A549 (cell line): ENCODE results near the gene CSN3. TPM values are rescaled to one million over a fixed set of nuclear protein-coding genes. Genes with fewer than 3 reads are reported as not detected.

ENCODE experiments used
- ATAC-seq, 2 experiments: fragments of 200-7000 bp in 1 of 2; fragments of >200 bp in 1 of 2; cut with Nextera tagmentation in 1 of 2; cut with Tn5 transposase in 1 of 2; 3 replicates each; pipeline versions ENCODE4 v1.8.0 to v1.9.1; 2018 to 2020; ENCODE audit warnings: mild to moderate bottlenecking in 1 of 2, moderate library complexity in 1 of 2
- CTCF ChIA-PET: fragments of 300-600 bp; sonication (Branson Sonifier 250); formaldehyde crosslinking; extraction: SDS; loops from one replicate; lab custom pipeline; 2021; ENCODE audit warnings: antibody characterized with exemption, inconsistent platforms; lab: Yijun Ruan, JAX
- POLR2A ChIA-PET: fragments of 350-600 bp; formaldehyde crosslinking; extraction: SDS; loops from one replicate; lab custom pipeline; 2021; ENCODE audit warnings: antibody characterized with exemption, inconsistent platforms; lab: Yijun Ruan, JAX
- DNase-seq, 2 experiments: peaks; one replicate each; pipeline versions ENCODE4 v3.0.0 to v3.0.0-alpha.2; 2011 to 2016; ENCODE audit warnings: low read depth in 1 of 2, low spot score in 1 of 2
- FAIRE-seq: peaks from 2 replicates; lab custom pipeline; 2011; peaks lifted over from hg19 to GRCh38; lab: Jason Lieb, UNC
- H3K27ac ChIP-seq, 2 experiments: fragments of >200 bp; sonication (Bioruptor Twin); formaldehyde crosslinking; 3 replicates each; pipeline ENCODE4 v1.5.1; 2016 to 2017
- H3K4me1 ChIP-seq: fragments of >200 bp; sonication (Bioruptor Twin); formaldehyde crosslinking; 3 replicates; pipeline ENCODE4 v1.6.1; 2016
- H3K4me2 ChIP-seq: fragments of >200 bp; sonication (Bioruptor Twin); formaldehyde crosslinking; 3 replicates; pipeline ENCODE4 v1.6.1; 2016
- H3K4me3 ChIP-seq: fragments of >200 bp; sonication (Bioruptor Twin); formaldehyde crosslinking; 3 replicates; pipeline ENCODE4 v1.5.1; 2016
- H3K9me3 ChIP-seq: fragments of >200 bp; sonication (Bioruptor Twin); formaldehyde crosslinking; 3 replicates; pipeline ENCODE4 v1.6.1; 2016
- ATOH8 ChIP-seq: fragments of 250-450 bp; sonication (Bioruptor Pico); IDR thresholded peaks from 2 replicates; pipeline ENCODE4 v1.5.0; 2020; ENCODE audit warnings: low read depth, mild to moderate bottlenecking, moderate library complexity
- BHLHE40 ChIP-seq: IDR thresholded peaks from 2 replicates; pipeline ENCODE4 v1.6.1; 2012; ENCODE audit warnings: low read depth, low read length, inconsistent platforms
- CBX8 ChIP-seq: fragments of 200-600 bp; sonication (generic); IDR thresholded peaks from 2 replicates; pipeline ENCODE4 v1.6.1; 2016
- CHD4 ChIP-seq: fragments of 200-600 bp; sonication (generic); IDR thresholded peaks from 2 replicates; pipeline ENCODE4 v1.6.1; 2016; ENCODE audit warnings: antibody characterized with exemption, mild to moderate bottlenecking, borderline replicate concordance
- ESRRA ChIP-seq: fragments of 150-350 bp; IDR thresholded peaks from 2 replicates; pipeline ENCODE4 v1.6.1; 2014; ENCODE audit warnings: mild to moderate bottlenecking, low read length, borderline replicate concordance
- FOSB ChIP-seq: fragments of 250-450 bp; sonication (Bioruptor Pico); IDR thresholded peaks from 2 replicates; pipeline ENCODE4 v1.5.0; 2020; ENCODE audit warnings: mild to moderate bottlenecking, moderate library complexity
- GATA3 ChIP-seq: IDR thresholded peaks from 2 replicates; pipeline ENCODE4 v1.6.1; 2012; ENCODE audit warnings: borderline replicate concordance
- HDAC2 ChIP-seq: fragments of 200-600 bp; sonication (generic); IDR thresholded peaks from 2 replicates; pipeline ENCODE4 v1.6.1; 2016
- HEYL ChIP-seq: fragments of 250-450 bp; sonication (Bioruptor Pico); IDR thresholded peaks from 2 replicates; pipeline ENCODE4 v1.8.0; 2021; ENCODE audit warnings: mild to moderate bottlenecking, moderate library complexity
- HOXB13 ChIP-seq: fragments of 250-450 bp; sonication (Bioruptor Pico); IDR thresholded peaks from 2 replicates; pipeline ENCODE4 v1.5.0; 2020; ENCODE audit warnings: low read depth, mild to moderate bottlenecking, moderate library complexity
- HOXB5 ChIP-seq: fragments of 250-450 bp; sonication (Bioruptor Pico); IDR thresholded peaks from 2 replicates; pipeline ENCODE4 v1.5.0; 2020; ENCODE audit warnings: mild to moderate bottlenecking, moderate library complexity
- JUN ChIP-seq, 2 experiments: fragments of >200 bp; sonication (Bioruptor Twin); formaldehyde crosslinking; IDR thresholded peaks; 2 replicates in 1 of 2; 3 replicates in 1 of 2; pipeline ENCODE4 v1.6.1; 2016 to 2017
- KDM1A ChIP-seq: fragments of 200-600 bp; sonication (generic); IDR thresholded peaks from 2 replicates; pipeline ENCODE4 v1.6.1; 2016; ENCODE audit warnings: low read depth, mild to moderate bottlenecking
- KDM5A ChIP-seq: fragments of 200-600 bp; sonication (generic); IDR thresholded peaks from 2 replicates; pipeline ENCODE4 v1.6.1; 2016; ENCODE audit warnings: antibody characterized with exemption, mild to moderate bottlenecking
- MYC ChIP-seq: IDR thresholded peaks from 2 replicates; pipeline ENCODE4 v1.6.1; 2012; ENCODE audit warnings: mild to moderate bottlenecking, inconsistent platforms, low read length, improper control_type of control experiment, borderline replicate concordance
- NFE2L2 ChIP-seq: fragments of 150-350 bp; conservative IDR thresholded peaks from 2 replicates; pipeline ENCODE4 v1.6.1; 2014; ENCODE audit warnings: low read length
- NPAS2 ChIP-seq: fragments of 250-450 bp; sonication (Bioruptor Pico); IDR thresholded peaks from 2 replicates; pipeline ENCODE4 v1.8.0; 2022; ENCODE audit warnings: mild to moderate bottlenecking, moderate library complexity, borderline replicate concordance
- NR3C1 ChIP-seq: fragments of >200 bp; sonication (Bioruptor Twin); formaldehyde crosslinking; IDR thresholded peaks from 3 replicates; pipeline ENCODE4 v1.6.1; 2017
- RAD21 ChIP-seq, 2 experiments: fragments of >200 bp in 1 of 2; sonication (Bioruptor Twin) in 1 of 2; formaldehyde crosslinking in 1 of 2; IDR thresholded peaks in 1 of 2; conservative IDR thresholded peaks in 1 of 2; 2 replicates in 1 of 2; 3 replicates in 1 of 2; pipeline ENCODE4 v1.6.1; 2012 to 2018; ENCODE audit warnings: inconsistent platforms in 1 of 2
- RCOR1 ChIP-seq: fragments of 150-350 bp; IDR thresholded peaks from 2 replicates; pipeline ENCODE4 v1.6.1; 2014; ENCODE audit warnings: antibody characterized with exemption, low read length, low read depth
- SMC3 ChIP-seq: fragments of >200 bp; sonication (Bioruptor Twin); formaldehyde crosslinking; IDR thresholded peaks from 3 replicates; pipeline ENCODE4 v1.6.1; 2018; ENCODE audit warnings: inconsistent platforms
- SREBF2 ChIP-seq: fragments of 450-650 bp; IDR thresholded peaks from 2 replicates; pipeline ENCODE4 v1.6.1; 2014; ENCODE audit warnings: mild to moderate bottlenecking, moderate library complexity
- ZC3H11A ChIP-seq: fragments of 450-650 bp; IDR thresholded peaks from 2 replicates; pipeline ENCODE4 v1.6.1; 2014; ENCODE audit warnings: antibody characterized with exemption, mild to moderate bottlenecking
- ZNF302 ChIP-seq: fragments of 250-450 bp; sonication (Bioruptor Pico); IDR thresholded peaks from 2 replicates; pipeline ENCODE4 v1.9.0; 2021; ENCODE audit warnings: inconsistent platforms, mild to moderate bottlenecking, moderate library complexity
- ZSCAN20 ChIP-seq: fragments of 250-450 bp; sonication (Bioruptor Pico); IDR thresholded peaks from 2 replicates; pipeline ENCODE4 v1.8.0; 2022; ENCODE audit warnings: mild to moderate bottlenecking, moderate library complexity
- WGBS: methylation state at CpG from one replicate; pipeline ENCODE4 v1.1.6; 2017; ENCODE audit errors: missing lambda C conversion rate; 5-methylcytosine and 5-hydroxymethylcytosine counted together
- polyA plus RNA-seq, 4 experiments: library from polyadenylated mRNA; depleted of rRNA in 3 of 4; stranded (reverse); fragments of >200 nt; fragmentation: RNase III in 1 of 4; extraction: RNeasy Plus Mini Kit Qiagen cat#74134 plus additional on column Dnase treatment in 1 of 4; gene quantifications; 2 replicates in 3 of 4; 3 replicates in 1 of 4; pipeline ENCODE4 v1.2.3, GENCODE V29; 2011 to 2017
- TF ChIP-seq, protein P1 (sequence below): IDR thresholded peaks from 2 replicates; pipeline ENCODE4 v1.6.1; 2012

CSN3 gene
- polyA plus RNA-seq, 2 of the 4 experiments (the other 2 are of a cell fraction) = not detected

GRCh38 chr4:70288651-70289050, 46.3 kb downstream of the CSN3 start:
- H3K4me2 ChIP-seq = no peak overlapping the region
- H3K9me3 ChIP-seq = no peaks in the 10 kb centered on the region
- TF ChIP-seq BHLHE40 (no peak), NR3C1 (no peak), KDM1A (no peak), JUN (IDR thresholded peaks at IDR 0.05) (no peak), NPAS2 (no peak), ZNF302 (CRISPR knock-in tag) (no peak)
- no peaks in the 10 kb centered on the region for H3K4me1 ChIP-seq
- FAIRE-seq = no peak
- no peak overlapping the region for H3K4me3 ChIP-seq
- ATAC-seq = no peak
- POLR2A ChIA-PET = no interaction called here
- no peak overlapping the region for H3K27ac ChIP-seq
- 6% methylated on average over 1 of the region's 1 CpG for WGBS
- CTCF ChIA-PET = interaction anchor here (1.1 kb wide), 1 partner anchor 18 kb away, joined by 4 read pairs; no protein-coding TSS in a partner anchor
- DNase-seq = no peak

DNA sequence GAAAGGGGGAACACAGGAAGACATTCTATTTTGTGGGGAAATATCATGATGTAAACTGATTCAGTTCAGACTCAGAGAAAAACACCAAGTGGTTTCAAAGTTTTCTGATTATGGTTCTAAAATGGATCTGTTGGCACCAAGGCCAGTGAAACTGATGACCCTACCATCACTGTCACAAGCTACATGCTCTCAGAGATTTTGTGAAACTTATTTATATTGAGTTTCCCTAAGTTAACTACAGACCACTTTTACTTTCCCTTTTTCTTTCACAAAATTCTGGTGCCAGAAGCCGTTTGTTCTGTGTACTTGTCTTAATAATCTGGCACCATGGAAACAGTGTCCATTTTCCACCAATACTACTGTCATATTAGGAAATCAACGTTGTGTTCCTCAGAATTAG, 48.9 kb downstream of the CSN3 start:
- POLR2A ChIA-PET = no interaction called here
- WGBS = 0% methylated on average over 2 of the region's 2 CpGs
- H3K27ac ChIP-seq = no peak overlapping the region
- no peaks in the 10 kb centered on the region for H3K9me3 ChIP-seq
- no peak for FAIRE-seq
- ATAC-seq = no peak
- H3K4me1 ChIP-seq = no peaks in the 10 kb centered on the region
- H3K4me3 ChIP-seq = no peak overlapping the region
- no peak overlapping the region for H3K4me2 ChIP-seq
- TF ChIP-seq ESRRA (no peak), HEYL (CRISPR knock-in tag) (no peak), ZSCAN20 (CRISPR knock-in tag) (no peak), FOSB (no peak), MYC (no peak), KDM5A (no peak), GATA3 (no peak), ZC3H11A (no peak), NR3C1 (no peak), RCOR1 (no peak), KDM1A (no peak), HOXB5 (no peak), HOXB13 (CRISPR knock-in tag) (no peak), CBX8 (no peak), HDAC2 (no peak), NFE2L2 (no peak)
- TF ChIP-seq, protein P1, sequence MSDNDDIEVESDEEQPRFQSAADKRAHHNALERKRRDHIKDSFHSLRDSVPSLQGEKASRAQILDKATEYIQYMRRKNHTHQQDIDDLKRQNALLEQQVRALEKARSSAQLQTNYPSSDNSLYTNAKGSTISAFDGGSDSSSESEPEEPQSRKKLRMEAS = no peak
- CTCF ChIA-PET = no interaction called here
- no peak for DNase-seq

DNA sequence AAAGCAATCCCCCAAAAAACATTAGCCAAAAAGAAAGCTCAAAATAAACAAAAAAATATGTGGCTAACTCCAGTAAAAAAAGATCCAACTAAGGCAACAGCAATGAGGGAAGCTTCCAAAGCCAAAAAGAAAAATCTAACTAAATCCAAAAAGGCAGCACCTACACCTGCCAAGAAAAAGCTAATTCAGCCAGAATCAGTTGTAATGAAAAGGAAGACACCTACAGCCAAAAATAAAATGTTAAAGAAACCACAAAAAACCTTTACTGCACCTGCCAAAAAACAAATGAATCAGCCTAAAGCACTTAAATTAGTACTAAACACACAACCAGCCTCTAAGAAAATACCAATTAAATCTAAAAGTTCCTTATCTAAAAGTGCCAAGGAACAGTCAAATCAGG, 55.2 kb downstream of the CSN3 start:
- no peak overlapping the region for H3K4me2 ChIP-seq
- no peak overlapping the region for H3K27ac ChIP-seq
- FAIRE-seq (no peak), ATAC-seq (no peak), DNase-seq (no peak)
- CTCF ChIA-PET = no interaction called here
- H3K4me1 ChIP-seq = no peaks in the 10 kb centered on the region
- no peak for TF ChIP-seq RAD21 (conservative IDR thresholded peaks at IDR 0.05 in 1 of 2, IDR thresholded peaks at IDR 0.05 in 1 of 2)
- no peak for TF ChIP-seq HDAC2
- TF ChIP-seq KDM5A = no peak
- no peak for TF ChIP-seq HOXB5
- TF ChIP-seq SREBF2 = no peak
- TF ChIP-seq ZC3H11A = no peak
- no peak overlapping the region for H3K4me3 ChIP-seq
- H3K9me3 ChIP-seq = no peaks in the 10 kb centered on the region
- POLR2A ChIA-PET = no interaction called here

DNA sequence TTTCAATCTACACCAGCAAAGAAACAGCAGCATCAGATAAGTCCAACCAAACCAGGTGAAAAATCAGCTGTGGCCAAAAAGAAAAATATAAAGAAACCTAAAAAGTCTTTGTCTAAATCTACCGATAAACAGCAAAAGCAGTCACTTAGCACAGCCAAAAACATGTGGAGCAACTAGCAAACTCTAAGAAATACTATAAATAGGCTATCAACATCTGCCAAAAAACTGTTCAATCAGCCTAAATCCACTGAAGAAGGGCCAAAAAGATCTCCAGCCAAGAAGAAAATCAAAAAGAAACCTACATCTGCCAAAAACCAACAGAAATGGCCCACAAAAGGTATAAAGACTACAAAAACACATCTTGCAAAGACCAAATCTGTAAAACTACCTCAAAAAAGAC, 55.7 kb downstream of the CSN3 start:
- ATAC-seq (no peak), DNase-seq (no peak)
- H3K4me1 ChIP-seq = no peaks in the 10 kb centered on the region
- 9% methylated on average over 1 of the region's 1 CpG for WGBS
- TF ChIP-seq RAD21 (conservative IDR thresholded peaks at IDR 0.05 in 1 of 2, IDR thresholded peaks at IDR 0.05 in 1 of 2) (no peak), JUN (IDR thresholded peaks at IDR 0.05) (no peak), SMC3 (no peak), ATOH8 (no peak), CHD4 (no peak)
- TF ChIP-seq, all 56 proteins: peak for 0
- no peak overlapping the region for H3K27ac ChIP-seq
- H3K4me3 ChIP-seq = no peak overlapping the region
- CTCF ChIA-PET = no interaction called here
- no peak for FAIRE-seq
- H3K4me2 ChIP-seq = no peak overlapping the region
- POLR2A ChIA-PET = no interaction called here
- no peaks in the 10 kb centered on the region for H3K9me3 ChIP-seq
